Fibroblast of lung (primary cell): ENCODE results near the gene HAGH. TPM values are rescaled to one million over a fixed set of nuclear protein-coding genes. Genes with fewer than 3 reads are reported as not detected.

Experiments used
- DNase-seq, 2 donors: peaks; one replicate each; pipeline versions ENCODE4 v3.0.0 to v3.0.0-alpha.2; 2010; ENCODE audit warnings: low read depth in 2 of 2
- H2AFZ ChIP-seq: 2 replicates; pipeline ENCODE4 v1.5.1; 2012; ENCODE audit warnings: low read length, control low read depth, inconsistent platforms
- H3K27ac ChIP-seq: 2 replicates; pipeline ENCODE4 v1.5.1; 2011; ENCODE audit warnings: low read length, control low read depth; ENCODE audit not compliant: insufficient read depth
- H3K27me3 ChIP-seq: 2 replicates; pipeline ENCODE4 v1.5.1; 2011; ENCODE audit warnings: mild to moderate bottlenecking, low read length; ENCODE audit not compliant: control insufficient read depth, insufficient read depth
- H3K36me3 ChIP-seq: 2 replicates; pipeline ENCODE4 v1.5.1; 2011; ENCODE audit warnings: low read length; ENCODE audit not compliant: control insufficient read depth, insufficient read depth
- H3K4me1 ChIP-seq: 2 replicates; pipeline ENCODE4 v1.5.1; 2011; ENCODE audit warnings: low read length; ENCODE audit not compliant: control insufficient read depth, insufficient read depth; ENCODE audit errors: extremely low read depth
- H3K4me2 ChIP-seq: 2 replicates; pipeline ENCODE4 v1.5.1; 2011; ENCODE audit warnings: low read length, control low read depth; ENCODE audit not compliant: insufficient read depth; ENCODE audit errors: extremely low read depth
- H3K4me3 ChIP-seq, 4 experiments: fragments of 200-600 bp in 1 of 4; sonication (generic) in 1 of 4; replicated peaks in 1 of 4; 2 replicates each; pipeline ENCODE4 v1.5.1; 2011 to 2016; ENCODE audit warnings: low read length in 4 of 4, low read depth in 3 of 4, mild to moderate bottlenecking in 3 of 4, control low read depth in 2 of 4, inconsistent platforms in 1 of 4, mixed read lengths in 1 of 4; ENCODE audit not compliant: insufficient read depth in 1 of 4; ENCODE audit errors: control extremely low read depth in 1 of 4
- H3K79me2 ChIP-seq: 2 replicates; pipeline ENCODE4 v1.5.1; 2012; ENCODE audit warnings: mild to moderate bottlenecking, low read length, inconsistent platforms; ENCODE audit not compliant: control insufficient read depth, insufficient read depth
- H3K9ac ChIP-seq: 2 replicates; pipeline ENCODE4 v1.5.1; 2011; ENCODE audit warnings: mild to moderate bottlenecking, low read length, control low read depth; ENCODE audit not compliant: insufficient read depth
- H3K9me3 ChIP-seq: 2 replicates; pipeline ENCODE4 v1.5.1; 2012; ENCODE audit warnings: low read depth, low read length; ENCODE audit not compliant: control insufficient read depth, insufficient read depth
- H4K20me1 ChIP-seq: 2 replicates; pipeline ENCODE4 v1.5.1; 2011; ENCODE audit warnings: low read length; ENCODE audit not compliant: control insufficient read depth, insufficient read depth; ENCODE audit errors: extremely low read depth
- CTCF ChIP-seq, 2 donors: IDR thresholded peaks in 1 of 2; conservative IDR thresholded peaks in 1 of 2; 1 replicate in 1 of 2; 2 replicates in 1 of 2; pipeline ENCODE4 v1.5.1; 2011 to 2012; ENCODE audit warnings: low read length in 2 of 2, control low read depth in 1 of 2, inconsistent platforms in 1 of 2, low read depth in 1 of 2, mild to moderate bottlenecking in 1 of 2
- EZH2 ChIP-seq: IDR thresholded peaks from 2 replicates; pipeline ENCODE4 v1.5.1; 2012; ENCODE audit warnings: low read length, control low read depth, mild to moderate bottlenecking; ENCODE audit errors: missing control alignments
- polyA plus RNA-seq, 2 donors: library from polyadenylated mRNA; depleted of rRNA in 1 of 2; stranded (reverse) in 1 of 2; unstranded in 1 of 2; fragments of >200 nt; gene quantifications; 2 replicates each; pipeline ENCODE4 v1.2.1, GENCODE V29; 2011 to 2012; ENCODE audit warnings: missing spikeins in 1 of 2
- total RNA-seq: library from RNA; depleted of rRNA; stranded (reverse); fragments of >200 nt; gene quantifications from 2 replicates; pipeline ENCODE4 v1.2.1, GENCODE V29; 2014

HAGH gene
- total and polyA plus RNA-seq, 2 donors (not counting 1 experiment from before 2014, with no cell fraction given) = 18.4 to 47.4 TPM

DNA sequence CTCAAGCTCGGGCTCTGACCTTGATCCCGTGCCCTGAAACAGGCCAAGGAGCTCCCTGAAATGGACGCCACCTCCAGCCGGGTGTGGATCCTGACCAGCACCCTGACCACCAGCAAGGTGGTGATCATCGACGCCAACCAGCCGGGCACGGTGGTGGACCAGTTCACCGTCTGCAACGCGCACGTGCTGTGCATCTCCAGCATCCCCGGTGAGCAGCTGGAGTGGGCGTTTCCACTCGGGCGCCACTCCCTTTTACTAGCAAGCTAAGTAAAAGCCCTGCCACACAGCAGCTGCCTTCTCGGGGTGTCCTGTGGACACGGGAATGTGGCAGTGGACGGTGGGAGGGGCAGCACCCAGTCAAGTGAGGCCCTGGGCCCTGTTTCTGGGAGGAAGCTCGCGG lies 61.7 kb downstream of the HAGH start:
- no peaks in the 10 kb centered on the region for H3K27me3 ChIP-seq
- no peak overlapping the region for H3K4me2 ChIP-seq
- no peaks in the 10 kb centered on the region for H3K79me2 ChIP-seq
- DNase-seq = no peak
- H3K27ac ChIP-seq = no peak overlapping the region
- H4K20me1 ChIP-seq = no peaks in the 10 kb centered on the region
- H3K9ac ChIP-seq = no peak overlapping the region
- TF ChIP-seq CTCF (conservative IDR thresholded peaks at IDR 0.05 in 1 of 2, IDR thresholded peaks at IDR 0.05 in 1 of 2; ENCODE audit: low read depth in 1 of 2, low read length in 2 of 2) = no peak
- no peak for TF ChIP-seq EZH2
- peaks cover 57% of the 10 kb centered on the region for H3K36me3 ChIP-seq
- no peaks in the 10 kb centered on the region for H3K9me3 ChIP-seq
- no peak overlapping the region for H2AFZ ChIP-seq
- no peak overlapping the region for H3K4me3 ChIP-seq
- no peaks in the 10 kb centered on the region for H3K4me1 ChIP-seq

DNA sequence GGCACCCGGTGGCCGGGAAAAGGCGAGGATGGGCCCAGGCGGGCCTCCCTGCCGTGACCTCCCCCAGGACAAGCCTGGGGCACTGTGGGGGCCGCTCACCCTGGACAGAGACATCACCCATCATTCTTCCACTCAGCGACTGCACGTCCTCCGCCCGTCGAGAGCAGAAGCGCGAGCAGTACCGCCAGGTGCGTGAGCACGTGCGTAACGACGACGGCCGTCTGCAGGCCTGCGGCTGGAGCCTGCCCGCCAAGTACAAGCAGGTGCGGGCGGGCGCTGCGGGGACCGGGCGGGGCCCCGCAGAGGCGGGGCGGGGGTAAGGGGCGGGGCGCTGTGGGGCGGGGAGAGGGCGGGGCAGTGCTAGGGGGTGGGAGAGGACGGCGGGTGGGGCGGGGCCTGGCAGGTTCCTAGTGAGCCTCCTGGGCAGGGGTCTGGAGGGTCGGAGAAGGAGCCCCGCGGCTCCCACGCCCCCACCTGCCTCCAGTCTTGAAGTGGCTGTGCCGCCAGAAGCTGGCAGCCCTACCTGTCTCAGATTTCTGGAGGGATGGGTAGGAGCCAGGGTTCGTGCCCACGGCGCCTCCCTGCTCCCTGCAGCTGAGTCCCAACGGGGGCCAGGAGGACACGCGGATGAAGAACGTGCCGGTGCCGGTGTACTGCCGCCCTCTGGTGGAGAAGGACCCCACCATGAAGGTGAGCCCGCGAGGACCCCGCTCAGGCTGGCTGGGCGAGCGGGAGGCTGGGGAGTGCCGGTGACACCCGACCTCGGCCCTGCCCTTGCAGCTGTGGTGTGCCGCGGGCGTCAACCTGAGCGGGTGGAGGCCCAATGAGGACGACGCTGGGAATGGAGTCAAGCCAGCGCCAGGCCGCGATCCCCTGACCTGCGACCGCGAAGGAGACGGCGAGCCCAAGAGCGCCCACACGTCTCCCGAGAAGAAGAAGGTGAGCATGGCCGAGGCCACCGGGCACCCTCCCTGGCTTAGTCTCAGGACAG lies 62.8 kb downstream of the HAGH start:
- no peak overlapping the region for H3K4me3 ChIP-seq
- no peaks in the 10 kb centered on the region for H4K20me1 ChIP-seq
- H3K9me3 ChIP-seq = no peaks in the 10 kb centered on the region
- H3K4me2 ChIP-seq = no peak overlapping the region
- TF ChIP-seq CTCF (conservative IDR thresholded peaks at IDR 0.05 in 1 of 2, IDR thresholded peaks at IDR 0.05 in 1 of 2; ENCODE audit: low read depth in 1 of 2, low read length in 2 of 2) = peak in 1 of 2 donors; percentile 34
- no peak for TF ChIP-seq EZH2
- no peaks in the 10 kb centered on the region for H3K27me3 ChIP-seq
- H3K27ac ChIP-seq = no peak overlapping the region
- H2AFZ ChIP-seq = no peak overlapping the region
- H3K79me2 ChIP-seq = no peaks in the 10 kb centered on the region
- H3K36me3 ChIP-seq = peaks cover 51% of the 10 kb centered on the region
- DNase-seq = peak; percentile 25 to 35
- no peaks in the 10 kb centered on the region for H3K4me1 ChIP-seq
- H3K9ac ChIP-seq = no peak overlapping the region

DNA sequence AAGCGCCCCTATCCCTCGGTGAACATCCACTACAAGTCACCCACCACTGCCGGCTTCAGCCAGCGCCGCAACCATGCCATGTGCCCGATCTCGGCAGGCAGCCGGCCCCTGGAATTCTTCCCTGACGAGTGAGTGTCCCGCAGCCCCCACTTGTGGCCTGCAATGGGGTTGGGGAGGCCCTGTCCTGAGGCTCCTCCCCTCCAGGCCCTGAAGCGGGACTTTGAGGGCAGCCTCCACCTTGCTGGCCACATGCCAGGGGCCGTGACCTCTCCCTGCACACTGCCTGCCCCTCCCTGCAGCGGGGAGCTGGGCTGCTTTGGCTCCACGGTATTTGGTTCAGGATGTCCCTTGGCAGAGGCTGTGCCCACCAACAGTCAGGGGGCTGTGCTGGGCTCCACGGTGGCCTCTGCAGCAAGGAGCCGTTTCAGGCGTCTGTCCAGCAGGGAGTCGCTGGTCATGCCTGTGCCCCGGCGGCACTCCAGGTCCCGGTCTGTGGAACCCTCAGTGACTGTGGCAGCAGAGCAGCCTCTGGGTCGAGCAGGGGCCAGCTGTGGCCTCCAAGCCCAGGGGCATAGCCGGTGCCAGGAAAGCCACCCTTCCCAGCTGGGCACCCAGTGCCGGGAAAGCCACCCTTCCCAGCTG lies 63.6 kb downstream of the HAGH start:
- no peak overlapping the region for H3K9ac ChIP-seq
- H2AFZ ChIP-seq = no peak overlapping the region
- no peaks in the 10 kb centered on the region for H3K4me1 ChIP-seq
- H3K4me2 ChIP-seq = no peak overlapping the region
- no peak for DNase-seq
- no peak for TF ChIP-seq EZH2
- TF ChIP-seq CTCF (conservative IDR thresholded peaks at IDR 0.05 in 1 of 2, IDR thresholded peaks at IDR 0.05 in 1 of 2; ENCODE audit: low read depth in 1 of 2, low read length in 2 of 2) = no peak
- no peaks in the 10 kb centered on the region for H4K20me1 ChIP-seq
- no peaks in the 10 kb centered on the region for H3K27me3 ChIP-seq
- no peaks in the 10 kb centered on the region for H3K9me3 ChIP-seq
- no peak overlapping the region for H3K4me3 ChIP-seq
- no peak overlapping the region for H3K27ac ChIP-seq
- H3K79me2 ChIP-seq = no peaks in the 10 kb centered on the region
- H3K36me3 ChIP-seq = peaks cover 44% of the 10 kb centered on the region
